GM10266 (cell line): ENCODE data around the gene IGF2.

ENCODE experiments used
- DNase-seq: peaks from one replicate; pipeline ENCODE4 v3.0.0; 2012; ENCODE audit errors: extremely low spot score
- TF ChIP-seq, protein P1 (sequence below): IDR thresholded peaks from 2 replicates; pipeline ENCODE4 v1.5.1; 2012; ENCODE audit warnings: mild to moderate bottlenecking, low read depth; ENCODE audit not compliant: control insufficient read depth, insufficient read depth; ENCODE audit errors: missing control alignments

Gene IGF2

DNA sequence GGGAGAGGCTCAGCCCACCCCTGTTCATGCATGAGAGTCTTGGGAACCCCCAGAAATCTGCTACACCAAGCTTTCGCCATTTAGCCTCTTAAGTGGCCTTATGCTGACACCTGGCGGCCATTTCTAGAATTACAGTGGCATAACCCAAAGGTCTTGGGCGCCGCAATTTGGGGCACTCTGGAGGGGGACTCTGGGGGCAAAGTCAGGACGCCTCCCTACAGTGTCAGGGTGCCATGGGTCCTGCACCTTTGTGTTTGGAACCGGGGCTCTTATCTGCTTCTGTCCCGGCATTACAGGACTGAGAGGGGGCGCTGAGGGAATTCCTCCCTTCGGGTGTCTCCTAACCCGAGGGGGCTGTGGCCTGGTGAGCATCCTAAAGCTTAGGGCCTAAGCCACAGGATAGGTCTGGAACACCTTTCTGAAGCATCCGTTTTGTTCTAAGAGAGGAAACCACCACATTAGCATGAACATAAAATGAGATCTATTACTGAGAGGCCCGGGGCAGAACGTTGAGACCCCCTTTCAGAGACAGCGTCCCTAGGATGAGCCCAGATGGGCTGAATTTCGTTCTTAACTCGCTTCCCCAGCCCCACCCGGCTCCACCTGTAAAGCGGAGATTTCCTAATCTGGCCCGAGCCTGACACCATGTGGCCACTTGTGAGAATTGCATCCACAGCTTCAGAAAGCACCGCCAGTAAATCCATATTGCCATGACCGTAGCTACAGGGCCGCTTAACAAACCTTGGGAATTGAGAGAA, 12.5 kb upstream of the IGF2 start:
- TF ChIP-seq, protein P1, sequence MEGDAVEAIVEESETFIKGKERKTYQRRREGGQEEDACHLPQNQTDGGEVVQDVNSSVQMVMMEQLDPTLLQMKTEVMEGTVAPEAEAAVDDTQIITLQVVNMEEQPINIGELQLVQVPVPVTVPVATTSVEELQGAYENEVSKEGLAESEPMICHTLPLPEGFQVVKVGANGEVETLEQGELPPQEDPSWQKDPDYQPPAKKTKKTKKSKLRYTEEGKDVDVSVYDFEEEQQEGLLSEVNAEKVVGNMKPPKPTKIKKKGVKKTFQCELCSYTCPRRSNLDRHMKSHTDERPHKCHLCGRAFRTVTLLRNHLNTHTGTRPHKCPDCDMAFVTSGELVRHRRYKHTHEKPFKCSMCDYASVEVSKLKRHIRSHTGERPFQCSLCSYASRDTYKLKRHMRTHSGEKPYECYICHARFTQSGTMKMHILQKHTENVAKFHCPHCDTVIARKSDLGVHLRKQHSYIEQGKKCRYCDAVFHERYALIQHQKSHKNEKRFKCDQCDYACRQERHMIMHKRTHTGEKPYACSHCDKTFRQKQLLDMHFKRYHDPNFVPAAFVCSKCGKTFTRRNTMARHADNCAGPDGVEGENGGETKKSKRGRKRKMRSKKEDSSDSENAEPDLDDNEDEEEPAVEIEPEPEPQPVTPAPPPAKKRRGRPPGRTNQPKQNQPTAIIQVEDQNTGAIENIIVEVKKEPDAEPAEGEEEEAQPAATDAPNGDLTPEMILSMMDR: peak; percentile 86
- peak; percentile 88 for DNase-seq

- TF ChIP-seq, protein P1: peak; percentile 22
- DNase-seq: no peak
These were observed 11.0 kb upstream of the IGF2 start for GRCh38 chr11:2149864-2150847.

GRCh38 chr11:2149460-2149859, 10.3 kb upstream of the IGF2 start:
- DNase-seq: no peak
- TF ChIP-seq, protein P1: no peak

GRCh38 chr11:2148595-2148994, 9.4 kb upstream of the IGF2 start:
- TF ChIP-seq, protein P1: no peak
- DNase-seq: no peak

DNA sequence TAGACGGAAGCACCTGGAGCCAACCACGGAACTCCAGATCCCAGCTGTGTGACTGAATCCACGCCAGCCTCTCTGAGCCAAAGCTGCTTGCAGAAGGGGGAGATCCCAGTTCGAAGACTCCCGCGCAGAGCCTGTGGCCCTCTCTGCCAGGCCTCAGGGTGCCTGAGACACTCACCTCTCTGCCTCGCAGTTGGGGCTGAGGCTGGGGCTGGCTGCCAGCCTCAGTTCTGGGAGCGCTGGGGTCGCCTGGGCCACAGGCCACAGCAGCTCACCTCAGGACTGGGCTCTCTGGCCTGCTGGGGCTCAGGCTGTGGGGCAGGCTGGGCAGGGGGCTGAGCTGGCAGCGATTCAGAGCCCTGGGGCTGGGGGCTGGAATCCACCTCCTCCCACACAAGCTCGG, 8.2 kb upstream of the IGF2 start:
- no peak for DNase-seq

GRCh38 chr11:2146051-2146450, 6.9 kb upstream of the IGF2 start:
- TF ChIP-seq, protein P1: no peak
- no peak for DNase-seq

More for the DNA sequence above, 8.2 kb upstream of the IGF2 start:
- TF ChIP-seq, protein P1: no peak
